WI38 (cell line): Measurements from ENCODE around the gene DGKG.

Source experiments
- H3K4me3 ChIP-seq: 2 replicates; pipeline ENCODE4 v1.5.1; 2011; ENCODE audit warnings: low read depth, mild to moderate bottlenecking, control low read depth, low read length
- CTCF ChIP-seq: IDR thresholded peaks from 2 replicates; pipeline ENCODE4 v1.5.1; 2012; ENCODE audit warnings: low read depth, mild to moderate bottlenecking, control low read depth, low read length

DGKG gene

GRCh38 chr3:186219211-186219638, 142.8 kb downstream of the DGKG start:
- H3K4me3 ChIP-seq, result no peak overlapping the region

GRCh38 chr3:186218421-186218820, 143.6 kb downstream of the DGKG start:
- TF ChIP-seq CTCF, result no peak
- H3K4me3 ChIP-seq, result no peak overlapping the region

More at GRCh38 chr3:186219211-186219638, 142.8 kb downstream of the DGKG start:
- no peak for TF ChIP-seq CTCF

- no peak for TF ChIP-seq CTCF
- no peak overlapping the region for H3K4me3 ChIP-seq
These were observed 144.2 kb downstream of the DGKG start for GRCh38 chr3:186217820-186218164.

GRCh38 chr3:186216900-186217819, 144.9 kb downstream of the DGKG start:
- TF ChIP-seq CTCF, result no peak
- no peak overlapping the region for H3K4me3 ChIP-seq

- H3K4me3 ChIP-seq, result no peak overlapping the region
- no peak for TF ChIP-seq CTCF
These were observed 147.4 kb downstream of the DGKG start for GRCh38 chr3:186214670-186215069.

GRCh38 chr3:186213946-186214345, 148.1 kb downstream of the DGKG start:
- H3K4me3 ChIP-seq, result no peak overlapping the region
- no peak for TF ChIP-seq CTCF

- no peak overlapping the region for H3K4me3 ChIP-seq
- TF ChIP-seq CTCF, result no peak
These were observed 149.4 kb downstream of the DGKG start for GRCh38 chr3:186212611-186213010.
